IPS-20b (cell line): ENCODE results near the gene ZNF560.

Experiments
- H3K27ac ChIP-seq: one replicate; pipeline ENCODE4 v1.5.1; 2013; ENCODE audit warnings: low read length
- H3K27me3 ChIP-seq: 2 replicates; pipeline ENCODE4 v1.6.1; 2013; ENCODE audit warnings: mild to moderate bottlenecking, low read length, inconsistent platforms; ENCODE audit not compliant: insufficient read depth
- H3K36me3 ChIP-seq: 2 replicates; pipeline ENCODE4 v1.6.1; 2013; ENCODE audit warnings: low read depth, mild to moderate bottlenecking, inconsistent platforms, low read length, moderate library complexity; ENCODE audit not compliant: insufficient read depth
- H3K4me1 ChIP-seq: 2 replicates; pipeline ENCODE4 v1.6.1; 2013; ENCODE audit warnings: mild to moderate bottlenecking, control low read depth, inconsistent platforms, low read length, moderate library complexity; ENCODE audit not compliant: insufficient read depth
- H3K4me3 ChIP-seq: 2 replicates; pipeline ENCODE4 v1.5.1; 2013; ENCODE audit warnings: mild to moderate bottlenecking, low read length, inconsistent platforms
- H3K9ac ChIP-seq: 2 replicates; pipeline ENCODE4 v1.6.1; 2013; ENCODE audit warnings: low read depth, mild to moderate bottlenecking, inconsistent platforms, low read length, moderate library complexity
- H3K9me3 ChIP-seq: 2 replicates; pipeline ENCODE4 v1.6.1; 2013; ENCODE audit warnings: mild to moderate bottlenecking, low read depth, low read length, inconsistent platforms; ENCODE audit not compliant: insufficient read depth

The ZNF560 gene

DNA sequence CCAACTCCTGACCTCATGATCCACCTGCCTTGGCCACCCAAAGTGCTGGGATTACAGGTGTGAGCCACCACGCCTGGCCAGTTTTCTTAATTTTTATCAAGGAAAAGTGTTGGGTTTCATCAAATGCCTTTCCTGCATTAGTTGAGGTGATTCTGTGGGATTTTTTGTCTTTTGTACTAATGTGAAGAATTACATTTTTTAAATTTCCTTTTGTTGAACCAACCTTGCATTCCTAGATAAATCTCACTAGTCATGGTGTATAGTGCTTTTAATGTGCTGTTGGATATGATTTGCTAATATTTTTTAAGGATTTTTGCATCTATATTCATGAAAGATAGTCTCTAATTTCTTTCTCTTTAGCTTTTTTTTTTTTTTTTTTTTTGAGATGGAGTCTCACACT is 2.4 kb upstream of the ZNF560 start:
- Histone ChIP-seq H3K27ac (no peak overlapping the region), H3K27me3 (no peaks in the 10 kb centered on the region), H3K9me3 (peaks cover 66% of the 10 kb centered on the region), H3K4me1 (no peaks in the 10 kb centered on the region), H3K9ac (no peak overlapping the region), H3K4me3 (no peak overlapping the region), H3K36me3 (no peaks in the 10 kb centered on the region)

- Histone ChIP-seq H3K9ac (no peak overlapping the region), H3K4me3 (no peak overlapping the region), H3K36me3 (no peaks in the 10 kb centered on the region), H3K4me1 (no peaks in the 10 kb centered on the region), H3K27me3 (no peaks in the 10 kb centered on the region), H3K27ac (no peak overlapping the region), H3K9me3 (peaks cover 81% of the 10 kb centered on the region)
Measured at GRCh38 chr19:9494096-9494495, 4.3 kb downstream of the ZNF560 start.

DNA sequence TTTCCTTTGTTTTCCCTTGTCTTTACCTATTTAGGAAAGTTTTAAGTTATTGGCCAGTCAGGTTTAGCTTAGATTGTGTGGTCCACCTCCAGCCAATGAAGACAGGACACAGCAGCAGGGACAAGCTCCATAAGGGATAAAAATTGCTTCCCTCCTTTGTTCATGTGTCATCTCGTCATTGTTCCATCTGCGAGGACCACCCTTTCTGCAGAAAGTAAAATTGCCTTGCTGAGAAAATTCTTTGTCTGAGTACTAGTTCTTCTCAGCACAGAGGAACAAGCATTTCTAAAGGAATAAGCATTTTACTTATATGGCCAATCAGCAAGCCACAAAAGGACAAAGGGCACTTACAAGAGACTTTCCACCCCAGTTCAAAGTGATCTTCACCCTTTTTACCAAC is 11.4 kb downstream of the ZNF560 start:
- Histone ChIP-seq H3K36me3 (no peaks in the 10 kb centered on the region), H3K27ac (no peak overlapping the region), H3K9ac (no peak overlapping the region), H3K4me1 (no peaks in the 10 kb centered on the region), H3K9me3 (peaks cover 58% of the 10 kb centered on the region), H3K27me3 (no peaks in the 10 kb centered on the region), H3K4me3 (no peak overlapping the region)

GRCh38 chr19:9485140-9485539 is 13.3 kb downstream of the ZNF560 start:
- Histone ChIP-seq H3K9ac (no peak overlapping the region), H3K27me3 (no peaks in the 10 kb centered on the region), H3K27ac (no peak overlapping the region), H3K4me1 (no peaks in the 10 kb centered on the region), H3K9me3 (peaks cover 50% of the 10 kb centered on the region), H3K36me3 (no peaks in the 10 kb centered on the region), H3K4me3 (no peak overlapping the region)

DNA sequence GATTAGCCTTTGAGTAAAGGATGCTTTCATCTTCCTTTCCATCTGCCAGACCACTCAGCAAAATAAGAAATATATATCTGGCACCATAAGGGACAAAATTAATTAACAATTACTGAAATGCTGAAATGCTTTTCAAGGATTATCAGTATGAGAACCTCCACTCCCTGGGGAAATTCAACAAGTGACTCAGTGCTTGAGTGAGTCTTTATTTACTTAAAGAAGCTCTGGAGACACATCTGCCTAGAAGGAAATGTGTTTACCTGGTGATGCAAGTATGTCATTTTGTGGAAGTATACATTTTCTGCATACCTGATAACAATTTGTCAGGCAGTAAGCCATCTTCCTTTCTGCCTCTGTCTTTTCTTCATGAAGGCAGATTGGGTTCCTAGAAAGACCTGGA is 23.4 kb downstream of the ZNF560 start:
- Histone ChIP-seq H3K4me1 (no peaks in the 10 kb centered on the region), H3K9ac (no peak overlapping the region), H3K27ac (no peak overlapping the region), H3K36me3 (no peaks in the 10 kb centered on the region), H3K4me3 (no peak overlapping the region), H3K9me3 (peaks cover 94% of the 10 kb centered on the region), H3K27me3 (no peaks in the 10 kb centered on the region)

DNA sequence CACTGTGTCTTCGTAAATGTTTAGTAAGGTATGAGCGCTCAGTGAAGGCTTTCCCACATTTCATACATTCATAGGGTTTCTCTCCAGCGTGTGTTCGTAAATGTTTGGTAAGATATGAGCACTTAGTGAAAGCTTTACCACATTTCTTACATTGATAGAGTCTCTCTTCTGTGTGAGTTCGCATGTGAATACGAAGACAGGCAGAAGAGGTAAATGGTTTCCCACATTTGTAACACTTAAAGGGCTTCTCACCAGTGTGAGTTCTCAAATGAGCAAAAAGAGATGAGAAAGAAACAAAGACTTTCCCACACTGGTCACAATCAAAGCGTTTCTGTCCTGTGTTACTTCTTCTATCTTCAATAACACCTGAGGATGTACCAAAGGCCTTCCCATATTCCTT is 31.3 kb downstream of the ZNF560 start:
- H3K4me1 ChIP-seq, result no peaks in the 10 kb centered on the region
- no peaks in the 10 kb centered on the region for H3K36me3 ChIP-seq
- H3K4me3 ChIP-seq, result no peak overlapping the region
- H3K9me3 ChIP-seq, result peaks cover 97% of the 10 kb centered on the region
- no peak overlapping the region for H3K9ac ChIP-seq
- H3K27ac ChIP-seq, result no peak overlapping the region
- no peaks in the 10 kb centered on the region for H3K27me3 ChIP-seq

DNA sequence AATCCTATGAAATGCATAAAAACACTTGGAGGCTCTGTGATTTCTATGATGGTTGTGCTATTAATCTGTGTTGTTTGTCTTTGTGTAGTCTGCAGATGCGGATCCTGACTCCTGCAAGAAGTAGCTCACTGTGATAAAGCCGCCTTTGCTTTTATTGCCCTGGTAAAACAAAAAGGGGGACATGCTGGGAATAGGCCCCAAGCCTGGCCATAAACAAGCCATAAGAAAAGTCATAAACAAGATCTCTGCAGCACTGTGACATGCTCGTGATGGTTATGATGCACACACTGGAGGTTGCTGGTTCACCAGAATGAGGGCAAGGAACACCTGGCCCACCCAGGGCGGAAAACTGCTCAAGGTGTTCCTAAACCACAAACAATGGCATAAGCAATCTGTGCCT is 36.5 kb downstream of the ZNF560 start:
- H3K9ac ChIP-seq, result no peak overlapping the region
- H3K4me3 ChIP-seq, result no peak overlapping the region
- H3K36me3 ChIP-seq, result no peaks in the 10 kb centered on the region
- H3K9me3 ChIP-seq, result peaks cover 96% of the 10 kb centered on the region
- no peaks in the 10 kb centered on the region for H3K4me1 ChIP-seq
- no peak overlapping the region for H3K27ac ChIP-seq
- H3K27me3 ChIP-seq, result no peaks in the 10 kb centered on the region

DNA sequence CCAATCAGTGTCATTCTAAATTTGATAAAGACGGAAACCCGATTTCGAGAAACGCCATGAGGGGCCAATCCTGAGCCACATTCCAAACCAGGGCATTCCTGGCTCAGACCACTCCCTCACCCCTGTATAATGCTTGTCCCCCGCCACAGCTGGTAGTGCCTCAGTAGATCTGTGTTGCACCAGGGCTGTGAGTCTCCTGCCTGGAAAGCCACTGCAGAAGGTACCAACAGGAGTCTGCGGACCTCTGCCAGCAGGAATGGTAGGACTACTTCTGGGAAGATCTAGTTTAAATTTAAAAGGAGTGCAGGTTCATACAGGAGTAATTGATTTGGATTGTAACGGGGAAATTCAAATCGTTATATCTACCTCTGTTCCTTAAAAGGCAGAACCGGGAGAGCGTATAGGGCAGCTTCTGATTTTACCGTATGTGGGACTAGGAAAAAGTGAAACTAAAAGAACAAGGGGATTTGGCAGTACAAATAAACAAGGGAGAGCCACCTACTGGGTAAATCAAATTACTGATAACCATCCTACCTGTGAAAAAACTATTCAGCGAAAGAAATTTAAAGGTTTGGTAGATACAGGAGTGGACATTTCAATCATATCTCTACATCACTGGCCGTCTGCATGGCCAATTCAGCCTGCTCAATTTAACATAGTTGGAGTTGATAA is 42.3 kb downstream of the ZNF560 start:
- Histone ChIP-seq H3K9ac (no peak overlapping the region), H3K4me3 (no peak overlapping the region), H3K9me3 (peaks cover 98% of the 10 kb centered on the region), H3K27ac (no peak overlapping the region), H3K27me3 (no peaks in the 10 kb centered on the region), H3K4me1 (no peaks in the 10 kb centered on the region), H3K36me3 (no peaks in the 10 kb centered on the region)

DNA sequence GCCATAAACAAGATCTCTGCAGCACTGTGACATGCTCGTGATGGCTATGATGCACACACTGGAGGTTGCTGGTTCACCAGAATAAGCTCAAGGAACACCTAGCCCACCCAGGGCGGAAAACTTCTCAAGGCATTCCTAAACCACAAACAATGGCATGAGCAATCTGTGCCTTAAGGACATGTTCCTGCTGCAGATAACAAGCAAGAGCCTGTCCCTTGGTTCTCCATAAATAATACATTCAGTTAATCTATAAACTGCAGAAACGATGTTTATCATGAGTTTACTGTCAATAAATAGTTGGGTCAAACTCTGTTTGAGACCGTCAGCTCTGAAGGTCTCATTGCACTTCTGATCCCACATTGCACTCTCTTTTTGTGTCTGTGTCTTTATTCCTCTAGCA is 44.5 kb downstream of the ZNF560 start:
- Histone ChIP-seq H3K9ac (no peak overlapping the region), H3K4me3 (no peak overlapping the region), H3K4me1 (no peaks in the 10 kb centered on the region), H3K36me3 (no peaks in the 10 kb centered on the region), H3K9me3 (peaks cover 98% of the 10 kb centered on the region), H3K27me3 (no peaks in the 10 kb centered on the region), H3K27ac (no peak overlapping the region)

GRCh38 chr19:9445037-9445436 is 53.4 kb downstream of the ZNF560 start:
- Histone ChIP-seq H3K9me3 (peaks cover 85% of the 10 kb centered on the region), H3K27ac (no peak overlapping the region), H3K9ac (no peak overlapping the region), H3K4me3 (no peak overlapping the region), H3K27me3 (no peaks in the 10 kb centered on the region), H3K4me1 (no peaks in the 10 kb centered on the region), H3K36me3 (no peaks in the 10 kb centered on the region)

DNA sequence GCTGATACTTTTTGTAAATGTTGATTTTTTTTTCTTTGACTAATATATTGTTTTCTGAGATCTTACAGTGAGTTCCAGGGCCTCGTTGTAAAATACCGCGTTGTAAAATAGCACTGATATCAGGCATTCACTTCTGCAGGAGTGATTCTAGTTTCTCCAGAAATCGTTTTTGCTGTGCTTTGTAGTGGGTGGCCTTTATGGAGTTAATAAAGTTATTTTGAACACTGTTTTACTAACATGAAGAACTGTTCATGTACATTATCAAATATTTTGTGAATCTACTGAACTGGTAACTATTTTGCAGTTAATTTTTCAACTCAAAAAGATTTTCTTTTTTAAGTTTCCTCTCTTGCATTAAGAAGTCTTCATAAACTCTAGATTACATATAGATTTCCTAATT is 62.1 kb downstream of the ZNF560 start:
- Histone ChIP-seq H3K27me3 (no peaks in the 10 kb centered on the region), H3K4me3 (peak overlapping the region; percentile 98), H3K36me3 (peaks cover 17% of the 10 kb centered on the region), H3K9me3 (peaks cover 25% of the 10 kb centered on the region; the same call in 1 of the 2 replicates), H3K9ac (no peak overlapping the region), H3K27ac (no peak overlapping the region), H3K4me1 (peaks cover 4% of the 10 kb centered on the region; the same call in 1 of the 2 replicates)

DNA sequence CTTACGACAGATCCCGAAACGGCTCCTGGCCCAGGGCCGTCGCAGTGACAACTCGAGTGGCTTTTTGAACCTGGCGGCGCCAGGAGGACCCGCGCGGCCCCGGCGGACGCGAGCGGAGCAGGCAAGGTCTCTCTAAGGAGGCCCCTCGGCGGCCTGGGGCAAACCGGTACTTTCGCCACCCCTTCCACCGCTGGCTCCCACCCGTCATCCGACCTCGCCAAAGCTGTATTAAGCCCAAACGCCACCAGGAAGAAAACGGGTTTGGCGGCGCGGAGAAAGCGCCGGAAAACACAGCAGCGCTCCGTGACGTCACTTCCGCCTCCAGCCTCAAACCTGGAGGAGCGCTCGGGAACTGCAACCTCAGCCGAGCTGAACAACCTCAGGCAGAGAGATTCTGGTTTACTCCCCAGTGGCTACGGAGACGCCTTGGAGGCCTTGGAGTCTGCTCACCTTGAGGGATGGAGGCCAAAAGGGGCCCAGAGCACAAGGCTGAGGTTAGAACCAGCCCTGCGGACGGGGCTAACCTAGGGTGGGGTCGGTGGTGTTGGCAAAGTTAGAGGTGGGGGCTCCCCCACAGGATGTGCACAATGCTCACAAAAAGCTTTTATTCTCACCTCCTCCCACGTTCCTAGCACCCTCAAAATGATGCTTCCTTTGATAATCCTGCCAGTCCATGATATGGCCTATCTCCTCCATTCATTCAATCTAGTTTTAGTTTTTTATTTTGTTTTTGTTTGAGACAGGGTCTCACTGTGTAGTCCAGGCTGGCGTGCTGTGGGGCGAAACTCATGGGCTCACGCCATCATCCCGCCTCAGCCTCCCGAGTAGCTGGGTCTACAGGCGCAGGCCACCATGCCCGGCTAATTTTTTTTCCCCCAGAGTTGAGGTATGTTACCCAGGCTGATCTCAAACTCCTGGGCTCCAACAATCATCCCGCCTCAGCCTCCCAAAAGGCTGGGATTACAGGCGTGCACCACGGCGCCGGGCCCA is 62.8 kb downstream of the ZNF560 start, which contains the start of gene ZNF266:
Gene ZNF266 (minus strand): TSS at position 295 of the 990 bp plus-strand sequence. CDS start 15,484 bp downstream, outside the sequence.
- Histone ChIP-seq H3K4me1 (peaks cover 4% of the 10 kb centered on the region; the same call in 1 of the 2 replicates), H3K27me3 (no peaks in the 10 kb centered on the region), H3K4me3 (peak within 1 kb of the TSS; percentile 98), H3K9ac (peak within 1 kb of the TSS; percentile 91), H3K27ac (no peak within 1 kb of the TSS), H3K9me3 (peaks cover 22% of the 10 kb centered on the region; the same call in 1 of the 2 replicates), H3K36me3 (peaks cover 21% of the 10 kb centered on the region)
